Measurements from ENCODE around the gene SRD5A1. TPM values are rescaled to one million over a fixed set of nuclear protein-coding genes. Genes with fewer than 3 reads are reported as not detected.

The SRD5A1 gene
- total RNA-seq, 1 donor from 2014 or later: 37.4 TPM

DNA sequence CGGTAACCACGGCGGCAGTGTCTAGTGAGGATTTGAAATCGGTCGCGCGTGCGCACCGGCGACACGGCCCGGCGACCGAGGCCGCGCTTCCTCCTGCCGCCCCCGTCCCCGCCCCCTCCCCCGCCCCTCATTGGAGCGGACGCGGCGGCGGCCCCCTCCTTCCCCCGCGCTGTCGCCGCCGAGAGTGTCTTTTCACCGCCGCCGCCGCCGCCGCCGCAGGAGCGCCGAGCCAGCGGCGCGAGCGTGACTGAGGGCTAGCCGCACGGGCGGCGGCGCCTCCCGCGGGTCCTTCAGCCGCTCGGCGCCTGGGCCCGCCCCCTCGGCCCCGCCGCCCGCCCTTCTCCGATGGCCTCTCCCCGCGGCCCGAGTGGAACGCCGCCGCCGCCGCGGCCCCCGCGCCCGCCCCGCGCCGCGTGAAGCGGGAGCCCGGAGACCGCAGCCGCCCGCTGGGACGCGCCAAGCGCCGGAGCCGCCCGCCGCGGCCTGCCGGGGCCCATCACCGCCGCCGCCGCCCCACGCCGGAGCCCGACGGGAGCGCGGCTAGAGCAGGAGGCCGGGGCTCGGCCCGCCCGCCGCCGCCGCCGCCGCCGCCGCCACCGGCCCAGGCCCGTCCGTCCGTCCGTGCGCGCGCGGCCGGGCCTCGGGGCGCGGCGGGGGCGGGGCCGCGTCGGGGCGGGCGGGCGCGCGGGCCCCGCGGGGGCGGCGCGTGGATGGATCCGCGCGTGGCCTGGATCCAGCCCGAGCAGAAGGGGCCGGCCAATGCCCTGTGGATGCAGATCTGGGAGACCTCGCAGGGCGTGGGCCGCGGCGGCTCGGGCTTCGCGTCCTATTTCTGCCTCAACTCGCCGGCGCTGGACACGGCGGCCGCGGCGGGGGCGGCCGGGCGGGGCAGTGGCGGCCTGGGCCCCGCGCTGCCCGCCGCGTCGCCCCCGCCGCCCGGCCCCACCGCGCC, 80.3 kb downstream of the SRD5A1 start, which contains the start of gene TENT4A:
Gene TENT4A (plus strand): TSS at position 159 of the 952 bp plus-strand sequence. CDS start 552 bp downstream, at position 711.
- H3K4me3 ChIP-seq (ENCODE audit: low read depth, low read length): peak within 1 kb of the TSS; percentile 81
- no peaks in the 10 kb centered on the region for H3K36me3 ChIP-seq (ENCODE audit: control insufficient read depth, insufficient read depth, low read length)
- TF ChIP-seq, protein P1, sequence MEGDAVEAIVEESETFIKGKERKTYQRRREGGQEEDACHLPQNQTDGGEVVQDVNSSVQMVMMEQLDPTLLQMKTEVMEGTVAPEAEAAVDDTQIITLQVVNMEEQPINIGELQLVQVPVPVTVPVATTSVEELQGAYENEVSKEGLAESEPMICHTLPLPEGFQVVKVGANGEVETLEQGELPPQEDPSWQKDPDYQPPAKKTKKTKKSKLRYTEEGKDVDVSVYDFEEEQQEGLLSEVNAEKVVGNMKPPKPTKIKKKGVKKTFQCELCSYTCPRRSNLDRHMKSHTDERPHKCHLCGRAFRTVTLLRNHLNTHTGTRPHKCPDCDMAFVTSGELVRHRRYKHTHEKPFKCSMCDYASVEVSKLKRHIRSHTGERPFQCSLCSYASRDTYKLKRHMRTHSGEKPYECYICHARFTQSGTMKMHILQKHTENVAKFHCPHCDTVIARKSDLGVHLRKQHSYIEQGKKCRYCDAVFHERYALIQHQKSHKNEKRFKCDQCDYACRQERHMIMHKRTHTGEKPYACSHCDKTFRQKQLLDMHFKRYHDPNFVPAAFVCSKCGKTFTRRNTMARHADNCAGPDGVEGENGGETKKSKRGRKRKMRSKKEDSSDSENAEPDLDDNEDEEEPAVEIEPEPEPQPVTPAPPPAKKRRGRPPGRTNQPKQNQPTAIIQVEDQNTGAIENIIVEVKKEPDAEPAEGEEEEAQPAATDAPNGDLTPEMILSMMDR (IDR thresholded peaks at IDR 0.05; ENCODE audit: insufficient read depth, low read length, poor library complexity, severe bottlenecking): no peak
- DNase-seq (ENCODE audit: low read depth): no peak
- no peaks in the 10 kb centered on the region for H3K27me3 ChIP-seq (ENCODE audit: control insufficient read depth, insufficient read depth, low read length)

DNA sequence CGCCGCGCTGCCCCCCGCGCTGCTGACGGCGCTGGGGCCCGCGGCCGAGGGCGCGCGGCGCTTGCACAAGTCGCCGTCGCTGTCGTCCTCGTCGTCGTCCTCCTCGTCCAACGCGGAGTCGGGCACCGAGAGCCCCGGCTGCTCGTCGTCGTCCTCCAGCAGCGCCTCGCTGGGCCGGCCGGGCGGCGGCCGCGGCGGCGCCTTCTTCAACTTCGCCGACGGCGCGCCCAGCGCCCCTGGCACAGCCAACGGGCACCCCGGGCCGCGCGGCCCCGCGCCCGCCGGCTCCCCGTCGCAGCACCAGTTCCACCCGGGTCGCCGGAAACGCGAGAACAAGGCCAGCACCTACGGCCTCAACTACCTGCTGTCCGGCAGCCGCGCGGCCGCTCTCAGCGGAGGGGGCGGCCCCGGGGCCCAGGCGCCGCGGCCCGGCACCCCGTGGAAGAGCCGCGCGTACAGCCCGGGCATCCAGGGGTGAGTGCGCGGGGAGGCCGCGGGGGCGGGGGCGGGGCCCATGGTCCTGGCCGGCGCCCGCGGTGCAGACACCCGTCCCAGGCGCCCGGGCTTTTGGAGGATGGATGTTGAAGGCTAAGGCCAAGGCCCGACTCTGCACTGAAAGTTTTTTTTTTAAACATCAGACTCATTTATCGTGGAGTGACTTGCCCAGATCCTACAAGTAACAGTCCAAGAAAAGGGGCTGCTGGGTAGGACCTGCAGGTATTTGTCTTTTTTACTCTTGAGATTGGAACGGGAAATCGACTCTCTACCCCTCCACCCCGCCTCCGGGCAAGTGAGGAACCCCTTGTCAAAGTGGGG, 81.2 kb downstream of the SRD5A1 start:
- no peaks in the 10 kb centered on the region for H3K27me3 ChIP-seq (ENCODE audit: control insufficient read depth, insufficient read depth, low read length)
- no peak for DNase-seq (ENCODE audit: low read depth)
- peak overlapping the region; percentile 81 for H3K4me3 ChIP-seq (ENCODE audit: low read depth, low read length)
- no peaks in the 10 kb centered on the region for H3K36me3 ChIP-seq (ENCODE audit: control insufficient read depth, insufficient read depth, low read length)
- TF ChIP-seq, protein P1 (IDR thresholded peaks at IDR 0.05; ENCODE audit: insufficient read depth, low read length, poor library complexity, severe bottlenecking): no peak

DNA sequence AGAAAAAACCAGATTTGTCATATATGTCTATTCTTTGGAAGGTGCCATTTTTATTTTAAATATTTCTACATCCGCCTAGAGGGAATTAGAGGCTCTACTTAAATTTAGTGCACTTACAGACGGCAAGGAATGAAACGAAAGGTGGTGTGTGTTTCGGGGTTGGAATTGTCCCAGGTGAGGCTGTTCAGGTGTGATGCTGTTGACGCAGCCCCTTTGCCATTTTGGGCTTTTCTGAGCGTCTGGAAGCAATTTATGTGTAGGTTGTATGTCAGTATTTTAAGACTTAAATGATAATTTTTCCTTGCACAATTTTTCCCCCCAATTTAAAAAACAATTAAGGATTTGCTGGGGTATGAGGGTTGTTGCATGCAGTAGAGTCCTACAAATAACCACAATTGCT, 82.0 kb downstream of the SRD5A1 start:
- TF ChIP-seq, protein P1 (IDR thresholded peaks at IDR 0.05; ENCODE audit: insufficient read depth, low read length, poor library complexity, severe bottlenecking): no peak
- Histone ChIP-seq H3K27me3 (ENCODE audit: control insufficient read depth, insufficient read depth, low read length) (no peaks in the 10 kb centered on the region), H3K4me3 (ENCODE audit: low read depth, low read length) (peak overlapping the region; percentile 81), H3K36me3 (ENCODE audit: control insufficient read depth, insufficient read depth, low read length) (no peaks in the 10 kb centered on the region)
- DNase-seq (ENCODE audit: low read depth): no peak

DNA sequence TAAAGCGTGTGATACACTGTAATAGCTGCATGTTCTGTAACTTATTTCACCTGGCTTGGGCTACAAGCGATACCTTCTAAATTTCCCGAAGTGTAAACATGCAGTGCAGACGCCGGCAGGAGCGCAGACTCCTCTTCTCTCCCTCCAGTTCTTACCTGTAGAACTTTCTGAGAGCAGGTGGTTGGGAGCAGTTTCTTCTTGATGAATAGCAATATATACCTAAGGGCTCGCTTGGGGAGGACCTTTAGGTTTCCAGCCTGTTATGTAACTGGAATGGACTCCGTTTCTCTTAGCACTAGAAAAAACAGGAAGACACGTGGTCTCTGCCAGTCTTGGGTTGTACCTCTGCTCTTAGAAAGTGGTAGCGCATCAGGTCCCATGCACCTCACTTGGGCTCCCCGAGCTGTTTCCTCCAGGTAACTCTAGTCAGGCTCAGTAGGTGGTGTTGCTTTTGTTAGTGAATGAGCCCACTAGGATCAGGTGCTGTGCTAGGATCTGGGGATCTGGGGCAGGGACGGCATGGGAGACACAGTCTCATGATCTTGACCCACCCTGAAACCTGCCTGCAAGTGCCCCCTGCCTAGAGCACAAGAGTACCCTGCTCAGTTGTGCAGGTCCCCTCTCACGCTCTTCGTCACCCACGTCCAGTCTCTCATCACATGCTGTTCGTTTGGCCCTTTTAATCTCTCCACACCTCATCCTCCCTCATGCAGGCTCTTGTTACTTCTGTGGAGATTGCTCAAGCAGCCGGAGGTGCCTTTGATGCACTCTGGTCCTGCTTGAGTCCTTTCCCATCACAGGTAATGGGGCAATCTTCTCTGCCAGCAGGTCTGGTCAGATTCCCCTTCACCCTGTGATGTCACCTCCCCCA, 82.8 kb downstream of the SRD5A1 start:
- TF ChIP-seq, protein P1 (IDR thresholded peaks at IDR 0.05; ENCODE audit: insufficient read depth, low read length, poor library complexity, severe bottlenecking): no peak
- Histone ChIP-seq H3K27me3 (ENCODE audit: control insufficient read depth, insufficient read depth, low read length) (no peaks in the 10 kb centered on the region), H3K36me3 (ENCODE audit: control insufficient read depth, insufficient read depth, low read length) (no peaks in the 10 kb centered on the region), H3K4me3 (ENCODE audit: low read depth, low read length) (peak overlapping the region; percentile 81)
- no peak for DNase-seq (ENCODE audit: low read depth)

DNA sequence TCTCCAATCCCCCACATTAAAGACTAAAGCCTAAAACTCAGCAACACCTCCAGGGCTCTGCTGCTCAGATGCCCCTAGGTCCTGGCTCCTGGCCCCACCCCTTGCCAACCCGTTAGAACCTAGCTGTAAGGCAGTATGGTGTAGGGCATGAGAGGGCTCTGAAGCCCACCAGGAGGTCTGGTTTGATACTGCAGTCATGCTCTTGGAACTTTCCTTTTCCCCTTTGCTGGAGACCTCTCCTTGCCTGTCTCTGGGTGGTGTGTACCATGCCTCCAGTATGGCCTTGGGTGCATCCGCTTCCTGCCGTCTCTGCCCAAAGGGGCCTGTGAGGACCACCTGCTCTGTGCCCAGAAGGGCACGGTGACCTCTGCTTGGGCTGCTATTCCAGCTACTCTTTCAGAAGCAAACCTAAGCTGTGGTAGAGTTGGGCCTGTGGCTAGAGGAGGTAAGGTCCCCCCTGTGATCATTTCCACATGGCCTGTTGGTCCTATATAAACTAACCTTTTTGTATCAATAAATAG, 83.4 kb downstream of the SRD5A1 start:
- TF ChIP-seq, protein P1 (IDR thresholded peaks at IDR 0.05; ENCODE audit: insufficient read depth, low read length, poor library complexity, severe bottlenecking): no peak
- Histone ChIP-seq H3K36me3 (ENCODE audit: control insufficient read depth, insufficient read depth, low read length) (no peaks in the 10 kb centered on the region), H3K4me3 (ENCODE audit: low read depth, low read length) (no peak overlapping the region), H3K27me3 (ENCODE audit: control insufficient read depth, insufficient read depth, low read length) (no peaks in the 10 kb centered on the region)
- no peak for DNase-seq (ENCODE audit: low read depth)

All from kidney epithelial cell (primary cell).